ENCODE data around the gene MORN4.
"Not testable (repeated sequence)": the region's sequence is repeated elsewhere in the genome, so short reads cannot be mapped to it uniquely, and the experiment has no call there.

MORN4 gene

GRCh38 chr10:97632949-97633884 is at the start of gene MORN4:
TSS of gene MORN4 (minus strand) at chr10:97633500. CDS start at chr10:97619653, 13,847 bp downstream.
- peak; percentile 94 for DNase-seq (ENCODE audit: low read depth, low spot score)

GRCh38 chr10:97682042-97682441 is 48.7 kb upstream of the MORN4 start:
- DNase-seq (ENCODE audit: low read depth, low spot score): peak; percentile 58

DNA sequence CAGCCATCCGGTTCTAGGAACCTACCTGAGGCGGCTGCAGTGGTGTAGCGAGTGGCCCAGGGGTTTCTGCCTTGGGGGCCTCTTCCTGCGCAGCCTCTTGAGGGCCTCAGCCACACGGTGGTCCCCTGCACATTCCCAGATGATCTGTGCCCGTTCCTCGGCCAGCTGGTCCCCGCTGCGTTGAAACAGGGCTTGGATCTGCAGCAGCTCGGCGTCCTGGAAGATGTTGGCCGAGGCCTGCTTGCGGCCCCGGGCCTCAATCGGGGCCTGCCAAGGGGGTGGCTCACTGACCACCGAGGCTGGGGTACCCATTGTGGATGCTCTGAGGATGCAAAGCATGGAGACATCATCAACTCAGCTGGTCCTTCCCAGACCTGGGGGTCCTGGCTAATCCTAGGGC is 46.3 kb upstream of the MORN4 start:
- no peak for DNase-seq (ENCODE audit: low read depth, low spot score)

GRCh38 chr10:97676770-97677581 is 43.7 kb upstream of the MORN4 start:
- DNase-seq (ENCODE audit: low read depth, low spot score): peak; percentile 37

DNA sequence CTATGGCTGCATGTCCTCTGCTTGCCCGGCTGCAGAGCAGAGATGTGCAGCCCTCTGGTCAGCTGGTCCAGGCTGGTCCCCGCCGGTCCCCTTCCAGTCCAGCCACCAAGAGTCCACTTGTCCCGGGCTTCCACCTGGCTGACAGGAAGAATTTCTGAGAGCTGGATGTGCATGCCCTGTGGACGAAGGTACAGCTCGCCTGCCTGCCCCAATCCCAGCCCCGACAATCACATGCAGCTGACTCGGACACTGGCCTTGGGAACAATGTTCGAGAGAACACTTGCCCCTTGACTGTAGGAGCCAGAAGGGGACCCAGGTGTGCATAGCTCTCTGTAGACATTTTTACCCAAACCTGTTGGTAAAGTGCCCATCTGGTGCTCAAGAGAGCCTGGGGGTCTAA is 41.9 kb upstream of the MORN4 start:
- DNase-seq (ENCODE audit: low read depth, low spot score): no peak

GRCh38 chr10:97673736-97674525 is 40.6 kb upstream of the MORN4 start:
- no peak for DNase-seq (ENCODE audit: low read depth, low spot score)

DNA sequence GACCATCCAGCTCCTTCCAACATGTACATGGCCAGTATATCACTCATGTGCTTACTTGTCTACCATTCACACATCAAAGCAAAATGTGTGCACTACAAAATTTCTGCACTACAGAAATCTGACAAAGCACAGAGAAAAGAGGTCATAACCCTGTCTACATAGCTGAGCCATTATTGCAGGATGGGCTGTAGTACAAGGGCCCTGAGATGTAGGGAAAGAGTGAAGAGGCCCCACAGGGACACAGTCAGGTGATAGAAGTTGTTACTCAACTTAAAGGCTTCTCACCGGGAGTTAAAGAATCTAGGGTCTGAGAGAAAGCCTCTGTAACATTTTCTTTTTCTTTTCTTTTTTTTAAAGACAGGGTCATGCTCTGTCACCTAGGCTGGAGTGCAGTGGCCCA is 36.3 kb upstream of the MORN4 start:
- no peak for DNase-seq (ENCODE audit: low read depth, low spot score)

DNA sequence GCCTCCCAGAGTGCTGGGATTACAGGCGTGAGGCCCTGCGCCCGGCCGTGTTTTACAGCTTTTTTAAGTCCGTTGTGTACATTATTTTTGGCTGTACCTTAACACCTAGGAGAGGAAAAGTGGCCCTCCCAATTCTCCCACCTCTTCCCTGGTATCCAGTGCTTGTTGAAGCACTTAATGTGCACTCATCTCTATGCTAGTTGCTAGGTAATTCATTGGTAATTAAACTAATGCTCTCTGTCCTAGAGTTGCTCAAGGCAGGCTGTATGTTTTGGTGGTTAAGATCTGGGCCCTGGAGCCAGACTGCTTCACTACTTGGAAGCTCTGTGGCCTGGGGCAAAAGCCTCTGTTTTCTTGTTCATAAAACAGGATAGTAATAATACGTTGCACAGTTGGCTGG is 34.2 kb upstream of the MORN4 start:
- no peak for DNase-seq (ENCODE audit: low read depth, low spot score)

GRCh38 chr10:97666992-97667391 is 33.7 kb upstream of the MORN4 start:
- DNase-seq (ENCODE audit: low read depth, low spot score): no peak

- no peak for DNase-seq (ENCODE audit: low read depth, low spot score)
Measured at GRCh38 chr10:97664282-97664850, 31.1 kb upstream of the MORN4 start.

GRCh38 chr10:97659589-97659988 is 26.3 kb upstream of the MORN4 start:
- no peak for DNase-seq (ENCODE audit: low read depth, low spot score)

DNA sequence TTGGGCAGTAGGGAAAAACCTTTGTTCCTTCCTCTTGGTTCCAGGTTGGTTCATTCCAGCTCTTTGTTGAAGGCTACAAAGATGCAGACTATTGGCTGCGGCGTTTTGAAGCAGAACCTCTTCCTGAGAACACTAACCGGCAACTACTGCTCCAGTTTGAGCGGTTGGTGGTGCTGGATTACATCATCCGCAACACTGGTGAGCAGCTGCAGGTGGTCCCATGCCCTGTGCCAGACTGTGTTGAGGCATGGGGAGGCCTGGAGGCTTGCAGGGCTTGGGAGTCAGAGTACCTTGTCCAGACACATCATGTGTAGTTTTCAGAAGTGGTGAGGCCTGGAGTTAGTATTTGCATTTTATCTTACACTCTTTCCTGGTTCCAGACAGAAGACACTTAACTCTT is 23.5 kb upstream of the MORN4 start:
- no peak for DNase-seq (ENCODE audit: low read depth, low spot score)

DNA sequence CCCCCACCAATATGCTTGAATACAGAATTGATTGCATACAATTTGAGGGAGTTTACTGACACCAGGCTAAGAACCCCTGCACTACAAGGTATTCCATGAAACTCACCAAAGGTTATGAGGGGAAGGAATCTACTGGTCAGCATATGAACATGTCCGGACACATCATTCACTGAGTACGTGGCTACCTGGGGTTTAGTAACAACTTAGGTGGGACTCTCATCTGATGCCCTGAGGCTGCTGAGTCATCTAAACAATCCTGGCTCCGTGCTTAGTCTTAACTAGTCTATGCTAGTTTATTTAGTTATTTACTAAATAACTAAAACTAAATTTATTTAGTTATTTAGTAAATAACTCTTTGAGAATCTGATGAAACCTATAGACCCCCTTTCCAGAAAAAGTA is 18.5 kb upstream of the MORN4 start:
- no peak for DNase-seq (ENCODE audit: low read depth, low spot score)

DNA sequence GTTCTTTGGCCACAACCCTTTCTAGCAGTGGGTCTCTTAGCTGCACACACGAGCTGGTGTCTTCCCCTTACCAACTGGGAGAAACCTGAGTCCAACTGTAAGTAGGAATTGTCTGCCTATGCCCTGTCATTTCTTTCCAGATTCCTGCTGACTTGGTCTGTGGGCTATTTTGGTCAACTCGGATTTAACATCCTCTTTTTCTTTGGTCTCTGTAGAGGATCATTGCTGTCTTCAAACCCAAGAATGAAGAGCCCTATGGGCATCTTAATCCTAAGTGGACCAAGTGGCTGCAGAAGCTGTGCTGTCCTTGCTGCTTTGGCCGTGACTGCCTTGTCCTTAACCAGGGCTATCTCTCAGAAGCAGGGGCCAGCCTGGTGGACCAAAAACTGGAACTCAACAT is 17.4 kb upstream of the MORN4 start:
- DNase-seq (ENCODE audit: low read depth, low spot score): no peak

- not testable (repeated sequence) for DNase-seq (ENCODE audit: low read depth, low spot score)
Measured at GRCh38 chr10:97649405-97649750, 16.1 kb upstream of the MORN4 start.

DNA sequence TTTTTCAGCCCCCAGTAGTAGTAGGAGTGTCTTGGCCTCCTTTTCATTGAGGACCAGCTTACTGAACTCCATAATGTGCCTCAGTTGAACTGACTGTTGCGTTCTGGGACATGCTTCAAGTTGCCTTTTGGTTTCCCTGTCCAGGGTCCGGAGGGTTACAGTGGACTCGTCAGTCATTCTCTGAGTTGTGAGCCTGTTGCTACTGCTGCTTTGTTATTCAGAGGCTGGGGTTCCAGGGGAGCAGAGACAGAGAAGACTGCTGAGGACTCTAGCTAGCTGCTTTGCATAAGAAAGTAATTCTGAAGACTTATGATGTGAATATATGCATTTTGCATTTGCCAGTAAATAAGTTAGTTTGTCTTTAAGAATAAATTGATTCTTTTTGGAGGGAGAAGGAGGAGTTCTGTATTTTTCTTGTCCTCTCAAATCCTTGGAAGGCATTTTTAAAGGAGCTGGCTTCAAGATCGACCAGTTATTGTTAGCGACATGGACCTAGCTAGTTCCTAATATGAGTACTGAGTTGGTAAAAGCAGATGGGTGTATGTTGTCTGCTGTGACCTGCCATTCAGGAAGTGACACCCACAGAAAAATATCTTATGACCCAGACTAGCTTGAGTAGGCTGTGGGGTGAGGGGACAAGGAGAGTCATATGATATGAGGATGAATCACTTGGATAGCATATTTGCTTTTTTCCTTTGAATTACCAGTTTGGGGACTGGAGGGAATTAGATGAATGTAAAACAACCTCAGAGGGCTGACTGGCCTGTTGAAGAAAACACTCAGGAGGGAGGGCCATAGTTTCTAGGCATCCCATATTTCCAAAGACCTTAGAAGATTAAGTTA is 15.5 kb upstream of the MORN4 start:
- no peak for DNase-seq (ENCODE audit: low read depth, low spot score)

- no peak for DNase-seq (ENCODE audit: low read depth, low spot score)
Measured at GRCh38 chr10:97647556-97647955, 14.3 kb upstream of the MORN4 start.

GRCh38 chr10:97644936-97645335 is 11.6 kb upstream of the MORN4 start:
- DNase-seq (ENCODE audit: low read depth, low spot score): no peak

- DNase-seq (ENCODE audit: low read depth, low spot score): no peak
Measured at GRCh38 chr10:97643441-97643985, 10.2 kb upstream of the MORN4 start.

DNA sequence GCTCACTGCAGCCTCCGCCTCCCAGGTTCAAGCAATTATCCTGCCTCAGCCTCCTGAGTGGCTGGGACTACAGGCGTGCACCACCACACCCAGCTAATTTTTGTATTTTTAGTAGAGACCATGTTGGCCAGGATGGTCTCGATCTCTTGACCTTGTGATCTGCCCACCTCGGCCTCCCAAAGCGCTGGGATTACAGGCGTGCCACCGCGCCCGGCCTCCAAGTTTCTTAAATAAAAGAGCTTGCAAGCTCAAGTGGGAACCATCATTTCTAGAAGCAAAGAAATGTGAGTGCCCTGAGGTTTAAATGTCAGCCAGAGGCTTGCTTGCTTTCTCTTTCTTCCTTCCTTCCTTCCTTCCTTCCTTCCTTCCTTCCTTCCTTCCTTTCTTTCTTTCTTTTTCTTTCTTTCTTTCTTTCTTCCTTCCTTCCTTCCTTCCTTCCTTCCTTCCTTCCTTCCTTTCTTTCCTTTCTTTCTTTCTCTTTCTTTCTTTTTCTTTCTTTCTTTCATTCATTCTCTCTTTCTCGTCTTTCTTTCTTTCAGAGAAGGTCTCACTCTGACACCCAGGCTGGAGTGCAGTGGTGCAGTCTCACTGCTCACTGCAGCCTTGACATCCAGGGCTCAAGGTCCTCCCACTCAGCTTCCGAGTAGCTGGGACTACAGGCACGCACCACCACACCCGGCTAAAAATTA is 9.3 kb upstream of the MORN4 start:
- not testable (repeated sequence) for DNase-seq (ENCODE audit: low read depth, low spot score)

All from ELF-1 (cell line).